ENCODE data around the gene TEX52. TPM values are rescaled to one million over a fixed set of nuclear protein-coding genes. Genes with fewer than 3 reads are reported as not detected.

TEX52 gene
- total and polyA plus RNA-seq, 2 experiments from 2014 or later: not detected

GRCh38 chr12:2826721-2827515 lies 29.9 kb downstream of the TEX52 start:
- Histone ChIP-seq H3K9me3 (ENCODE audit: low read depth) (no peaks in the 10 kb centered on the region), H3K27ac (no peak overlapping the region), H3K4me1 (ENCODE audit: low read depth) (no peaks in the 10 kb centered on the region), H3K4me3 (no peak overlapping the region), H3K27me3 (no peaks in the 10 kb centered on the region), H3K36me3 (peaks cover 28% of the 10 kb centered on the region)
- TF ChIP-seq CTCF (IDR thresholded peaks at IDR 0.05; ENCODE audit: low read depth, low read length): no peak
- DNase-seq (ENCODE audit: low read depth in 1 of 2, low spot score in 1 of 2): no peak

- Histone ChIP-seq H3K27me3 (no peaks in the 10 kb centered on the region), H3K9me3 (ENCODE audit: low read depth) (no peaks in the 10 kb centered on the region), H3K27ac (no peak overlapping the region), H3K36me3 (peaks cover 28% of the 10 kb centered on the region), H3K4me3 (no peak overlapping the region), H3K4me1 (ENCODE audit: low read depth) (no peaks in the 10 kb centered on the region)
- TF ChIP-seq CTCF (IDR thresholded peaks at IDR 0.05; ENCODE audit: low read depth, low read length): no peak
- no peak for DNase-seq (ENCODE audit: low read depth in 1 of 2, low spot score in 1 of 2)
These were observed 30.8 kb downstream of the TEX52 start for GRCh38 chr12:2826036-2826435.

GRCh38 chr12:2825132-2825531 lies 31.7 kb downstream of the TEX52 start:
- DNase-seq (ENCODE audit: low read depth in 1 of 2, low spot score in 1 of 2): no peak
- peaks cover 28% of the 10 kb centered on the region for H3K36me3 ChIP-seq
- no peak for TF ChIP-seq CTCF (IDR thresholded peaks at IDR 0.05; ENCODE audit: low read depth, low read length)
- H3K27me3 ChIP-seq: no peaks in the 10 kb centered on the region
- H3K4me3 ChIP-seq: no peak overlapping the region
- H3K4me1 ChIP-seq (ENCODE audit: low read depth): no peaks in the 10 kb centered on the region
- H3K9me3 ChIP-seq (ENCODE audit: low read depth): no peaks in the 10 kb centered on the region
- no peak overlapping the region for H3K27ac ChIP-seq

- no peaks in the 10 kb centered on the region for H3K27me3 ChIP-seq
- no peak for DNase-seq (ENCODE audit: low read depth in 1 of 2, low spot score in 1 of 2)
- H3K36me3 ChIP-seq: peaks cover 28% of the 10 kb centered on the region
- TF ChIP-seq CTCF (IDR thresholded peaks at IDR 0.05; ENCODE audit: low read depth, low read length): no peak
- H3K4me3 ChIP-seq: no peak overlapping the region
- no peak overlapping the region for H3K27ac ChIP-seq
- H3K9me3 ChIP-seq (ENCODE audit: low read depth): no peaks in the 10 kb centered on the region
- H3K4me1 ChIP-seq (ENCODE audit: low read depth): no peaks in the 10 kb centered on the region
These were observed 32.3 kb downstream of the TEX52 start for GRCh38 chr12:2824541-2824940.

- Histone ChIP-seq H3K4me3 (no peak overlapping the region), H3K27me3 (no peaks in the 10 kb centered on the region), H3K9me3 (ENCODE audit: low read depth) (no peaks in the 10 kb centered on the region), H3K4me1 (ENCODE audit: low read depth) (no peaks in the 10 kb centered on the region), H3K36me3 (peaks cover 28% of the 10 kb centered on the region), H3K27ac (no peak overlapping the region)
- no peak for DNase-seq (ENCODE audit: low read depth in 1 of 2, low spot score in 1 of 2)
- no peak for TF ChIP-seq CTCF (IDR thresholded peaks at IDR 0.05; ENCODE audit: low read depth, low read length)
These were observed 33.4 kb downstream of the TEX52 start for GRCh38 chr12:2823483-2823882.
